Gastroesophageal sphincter (tissue), 3 donors: Measurements from ENCODE around the gene PPFIA4.
"Not testable (repeated sequence)": the region's sequence is repeated elsewhere in the genome, so short reads cannot be mapped to it uniquely, and the experiment has no call there.

Experiments used
- CTCF ChIP-seq, 4 experiments: fragments of 200-600 bp in 2 of 4; fragments of 450-650 bp in 2 of 4; sonication (generic) in 1 of 4; IDR thresholded peaks; one replicate each; pipeline ENCODE4 v1.5.1; 2017 to 2019; ENCODE audit warnings: antibody characterized with exemption in 4 of 4, mild to moderate bottlenecking in 2 of 4, moderate library complexity in 2 of 4
- EP300 ChIP-seq: sonication (generic); formaldehyde crosslinking; IDR thresholded peaks from one replicate; pipeline ENCODE4 v1.6.1; 2017; ENCODE audit warnings: antibody characterized with exemption, mild to moderate bottlenecking
- POLR2A ChIP-seq, 2 donors: fragments of 450-650 bp; IDR thresholded peaks; one replicate each; pipeline ENCODE4 v1.6.1; 2017; ENCODE audit warnings: antibody characterized with exemption in 2 of 2, mild to moderate bottlenecking in 2 of 2, moderate library complexity in 1 of 2
- POLR2AphosphoS5 ChIP-seq: sonication (generic); formaldehyde crosslinking; IDR thresholded peaks from one replicate; pipeline ENCODE4 v1.6.1; 2017; ENCODE audit warnings: antibody characterized with exemption

GRCh38 chr1:203022855-203023254 is 3.4 kb upstream of the PPFIA4 start:
- not testable (repeated sequence) for TF ChIP-seq EP300; CTCF (IDR thresholded peaks at IDR 0.05); POLR2A (IDR thresholded peaks at IDR 0.05); POLR2AphosphoS5
